GM12892 (cell line): ENCODE measurements around the gene ATP8B4.

Experiments used
- POLR2A ChIP-seq: IDR thresholded peaks from 2 replicates; pipeline ENCODE4 v1.6.1; 2011; ENCODE audit warnings: low read depth, low read length, control low read depth
- POLR2AphosphoS5 ChIP-seq: IDR thresholded peaks from 2 replicates; pipeline ENCODE4 v1.6.1; 2011; ENCODE audit warnings: low read depth, low read length, control low read depth

DNA sequence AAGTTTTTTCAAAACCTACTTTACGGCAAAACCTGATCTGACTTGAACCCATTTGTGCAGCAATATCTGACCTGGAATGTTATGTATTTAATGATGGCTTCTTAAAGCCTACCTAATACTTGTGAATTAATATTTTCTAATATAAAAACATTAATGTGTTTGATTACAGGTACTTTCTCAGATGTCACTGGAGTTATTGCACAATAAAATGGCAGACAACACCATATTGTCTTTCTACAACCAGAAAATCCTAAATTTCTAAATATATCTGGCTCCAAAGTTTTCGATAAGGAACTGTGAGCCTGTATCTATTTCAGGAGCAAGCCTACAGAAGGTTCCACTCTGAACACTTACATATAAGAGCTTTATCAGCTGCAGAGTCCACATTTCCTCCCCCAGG is 184.5 kb downstream of the ATP8B4 start:
- TF ChIP-seq POLR2A (no peak), POLR2AphosphoS5 (no peak)
